ENCODE measurements around the gene ASTN1.
"Not testable (repeated sequence)": the region's sequence is repeated elsewhere in the genome, so short reads cannot be mapped to it uniquely, and the experiment has no call there.

The ASTN1 gene

DNA sequence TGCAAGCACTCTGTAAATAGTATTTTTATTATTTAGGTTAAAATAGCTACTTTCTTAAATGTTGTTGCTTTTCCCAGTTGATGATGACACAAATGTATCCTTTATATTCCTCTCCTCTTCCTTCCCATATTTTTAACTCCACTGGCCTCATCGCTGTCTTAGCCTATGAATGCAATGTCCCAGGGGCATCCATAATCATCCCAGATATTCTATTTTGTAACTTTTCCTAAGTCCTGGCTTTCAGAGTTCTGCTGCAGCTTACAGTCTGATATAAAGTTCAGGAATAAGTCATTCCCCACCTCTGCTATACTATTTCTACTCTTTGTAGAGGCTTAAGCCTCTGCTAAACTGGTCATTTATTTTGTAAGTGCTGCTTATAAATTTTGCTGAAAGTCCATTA lies 58.3 kb downstream of the ASTN1 start:
- no peak for DNase-seq (ENCODE audit: low spot score)

GRCh38 chr1:177103005-177103852 lies 61.3 kb downstream of the ASTN1 start:
- DNase-seq (ENCODE audit: low spot score), result no peak

DNA sequence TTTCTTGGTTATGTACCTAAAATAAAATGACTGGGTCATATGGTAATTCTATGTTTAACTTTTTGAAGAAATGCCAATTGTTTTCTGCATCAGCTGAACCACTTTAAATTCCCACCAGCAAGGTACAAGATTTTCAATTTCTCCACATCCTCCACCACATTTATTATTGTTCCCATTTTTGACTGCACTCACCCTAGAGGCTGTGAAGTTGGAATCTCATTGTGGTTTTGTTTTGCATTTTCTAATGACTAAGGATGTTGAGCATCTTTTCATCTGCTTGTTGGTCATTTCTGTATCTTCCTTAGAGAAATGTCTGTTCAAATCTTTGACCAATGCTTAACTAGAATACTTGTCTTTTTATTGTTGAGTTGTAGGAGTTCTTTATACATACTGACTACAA lies 72.5 kb downstream of the ASTN1 start:
- DNase-seq (ENCODE audit: low spot score), result no peak

DNA sequence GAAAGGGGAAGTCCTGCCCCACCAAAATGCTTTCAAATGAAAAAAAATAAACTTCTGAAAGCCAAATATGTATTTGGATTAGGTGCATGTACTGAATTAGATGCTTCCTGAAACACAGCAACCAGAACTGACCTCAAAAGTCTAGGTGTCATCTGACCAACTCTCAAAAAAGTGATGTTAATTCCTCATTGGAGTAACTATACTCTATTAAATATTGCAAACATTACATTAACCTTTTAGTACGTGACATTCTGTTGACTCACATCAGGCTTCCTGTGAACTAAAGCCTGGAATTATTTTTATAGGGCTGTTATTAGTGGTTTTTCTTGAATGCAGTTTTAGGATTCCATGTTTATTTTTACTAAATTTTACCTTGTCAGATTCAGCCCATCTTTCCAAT lies 73.5 kb downstream of the ASTN1 start:
- no peak for DNase-seq (ENCODE audit: low spot score)

GRCh38 chr1:177088966-177089365 lies 75.5 kb downstream of the ASTN1 start:
- DNase-seq (ENCODE audit: low spot score), result no peak

DNA sequence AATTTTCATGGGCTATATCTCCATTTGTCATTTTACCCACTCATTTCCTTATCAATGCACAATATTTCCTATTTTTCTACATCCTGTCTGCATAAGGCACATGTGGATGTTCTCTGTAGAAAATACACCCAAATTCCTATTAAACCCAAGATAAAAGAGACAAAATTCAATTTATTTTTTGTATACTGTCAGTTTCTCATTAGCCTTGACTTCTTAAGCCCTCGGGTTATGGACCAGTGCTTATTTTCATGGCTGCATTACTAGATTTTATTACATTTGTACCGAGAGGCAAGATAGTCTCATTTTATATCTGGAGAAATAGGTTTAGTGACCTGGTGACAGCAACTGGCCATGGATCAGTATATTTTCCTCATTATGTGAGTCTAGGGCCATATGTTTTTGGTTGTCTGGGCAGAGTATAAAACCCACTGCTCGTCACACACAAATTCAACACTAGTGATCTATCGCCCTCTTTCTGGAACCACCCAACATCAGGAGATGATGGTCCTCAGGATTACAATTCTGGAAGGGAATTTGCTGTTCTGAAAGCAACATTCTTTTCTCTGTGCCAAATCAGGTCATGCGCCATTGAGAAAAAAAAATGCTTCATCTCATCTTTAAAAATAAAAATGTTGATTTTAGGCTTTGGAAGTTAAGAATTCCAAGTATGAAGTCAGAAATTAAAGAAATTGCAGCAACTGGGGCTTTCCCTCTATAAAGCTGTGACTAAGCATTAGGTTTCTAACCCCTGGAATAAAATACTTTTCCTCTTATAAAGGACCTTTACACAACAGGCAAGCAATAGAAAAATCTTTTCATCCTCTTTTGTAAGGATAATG lies 81.4 kb downstream of the ASTN1 start:
- DNase-seq (ENCODE audit: low spot score), result no peak

- no peak for DNase-seq (ENCODE audit: low spot score)
Observed at GRCh38 chr1:177080564-177080963, 83.9 kb downstream of the ASTN1 start.

DNA sequence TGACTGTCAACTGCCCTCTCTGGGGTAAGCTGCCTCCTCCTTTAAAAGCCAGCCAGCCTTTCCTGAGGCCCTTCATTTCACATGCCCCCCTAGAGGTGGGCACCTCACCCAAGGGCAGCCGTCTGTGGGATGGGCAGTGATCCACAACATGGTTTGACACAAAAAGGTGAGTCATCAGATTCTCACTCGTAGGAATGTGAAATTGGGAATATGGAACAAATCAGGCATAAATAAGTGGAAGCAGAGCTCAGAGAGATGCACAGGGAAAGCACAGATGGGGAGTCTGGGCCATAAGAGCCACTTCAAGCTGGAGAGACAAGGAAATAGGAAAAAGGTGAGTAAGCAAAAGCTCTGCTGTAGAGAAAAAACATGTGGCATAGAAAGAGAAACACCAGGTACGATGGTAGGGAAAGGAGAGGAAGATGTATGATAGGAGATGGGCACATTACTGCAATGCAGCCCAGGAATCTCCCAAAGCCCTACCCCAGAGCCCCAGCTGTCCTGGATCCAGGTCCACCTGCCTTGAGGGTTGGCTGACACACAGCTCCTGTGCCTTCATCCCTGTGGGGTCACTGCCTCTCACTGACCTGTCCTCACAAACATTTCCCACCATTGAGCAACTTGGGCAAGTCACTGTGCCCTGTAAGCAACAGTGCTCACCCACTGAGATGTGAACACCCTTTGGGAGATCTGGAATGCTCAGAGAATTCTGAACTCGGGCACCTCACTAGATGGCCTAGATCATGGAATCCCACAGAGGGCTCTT lies 86.6 kb downstream of the ASTN1 start:
- DNase-seq (ENCODE audit: low spot score), result no peak

DNA sequence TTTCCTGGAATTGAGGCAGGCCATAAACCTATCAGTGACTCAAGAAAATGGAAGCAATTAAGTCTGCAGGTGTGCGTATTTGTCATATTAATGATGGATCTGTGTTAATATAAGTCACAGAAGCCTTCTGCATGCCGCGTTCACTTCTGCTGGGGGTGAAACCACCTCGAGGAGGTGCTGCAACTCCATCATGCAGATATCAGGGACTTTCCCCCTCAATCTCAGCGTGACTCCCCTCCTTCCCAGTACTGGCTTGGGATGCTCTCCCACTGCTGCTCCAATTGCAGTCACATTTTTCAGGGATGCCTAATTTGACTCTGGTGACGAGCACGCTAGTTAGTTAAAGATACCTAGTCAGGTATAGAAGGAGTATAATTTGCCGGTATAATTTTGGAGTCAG lies 87.5 kb downstream of the ASTN1 start:
- no peak for DNase-seq (ENCODE audit: low spot score)

DNA sequence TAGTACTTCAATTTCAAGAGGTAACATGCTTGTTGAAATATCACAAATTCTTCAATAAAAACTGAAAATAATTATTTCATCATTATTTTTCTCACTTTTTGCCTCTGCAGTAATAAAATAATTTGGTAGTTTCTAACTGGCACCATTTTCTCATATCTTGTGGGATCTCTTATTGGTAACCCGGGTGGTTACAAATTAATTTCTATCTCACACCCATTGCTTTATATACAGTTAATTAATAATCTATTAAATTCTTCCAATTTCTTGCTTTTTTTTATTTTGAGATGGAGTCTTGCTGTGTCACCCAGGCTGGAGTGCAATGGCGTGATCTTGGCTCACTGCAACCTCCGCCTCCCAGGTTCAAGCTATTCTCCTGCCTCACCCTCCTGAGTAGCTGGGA lies 89.7 kb downstream of the ASTN1 start:
- not testable (repeated sequence) for DNase-seq (ENCODE audit: low spot score)

GRCh38 chr1:177069490-177069889 lies 95.0 kb downstream of the ASTN1 start:
- DNase-seq (ENCODE audit: low spot score), result no peak

DNA sequence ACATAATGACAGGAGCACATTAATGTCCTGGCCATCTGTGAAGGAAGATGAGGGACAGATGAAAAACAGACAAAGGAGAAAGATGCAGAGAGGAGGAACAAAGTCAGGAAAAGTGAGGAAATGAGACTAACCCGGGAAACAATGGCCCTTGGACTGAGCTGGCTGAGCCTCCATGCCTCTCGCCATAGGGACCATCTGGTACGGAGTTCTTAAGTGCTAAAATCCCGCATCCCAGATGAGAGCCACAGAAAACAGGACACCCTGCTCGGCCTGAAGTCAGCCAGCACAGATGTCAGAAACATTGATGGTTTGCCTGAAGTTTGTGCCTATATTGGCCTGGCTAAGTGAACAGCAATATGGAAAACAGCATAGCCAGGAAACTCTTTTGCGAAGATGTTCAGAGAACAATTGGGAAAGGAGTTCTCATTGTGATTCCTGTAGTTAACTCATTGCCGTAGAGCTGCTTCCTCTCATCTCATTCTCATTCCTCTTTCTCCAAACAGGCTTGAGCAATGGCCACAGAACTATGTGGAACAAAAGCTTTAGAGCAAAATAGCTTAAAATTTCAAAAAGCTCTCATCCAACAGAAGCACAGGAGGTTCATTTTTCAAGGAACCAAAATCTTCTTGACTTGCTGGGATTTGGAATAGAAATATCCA lies 96.6 kb downstream of the ASTN1 start:
- DNase-seq (ENCODE audit: low spot score), result no peak

DNA sequence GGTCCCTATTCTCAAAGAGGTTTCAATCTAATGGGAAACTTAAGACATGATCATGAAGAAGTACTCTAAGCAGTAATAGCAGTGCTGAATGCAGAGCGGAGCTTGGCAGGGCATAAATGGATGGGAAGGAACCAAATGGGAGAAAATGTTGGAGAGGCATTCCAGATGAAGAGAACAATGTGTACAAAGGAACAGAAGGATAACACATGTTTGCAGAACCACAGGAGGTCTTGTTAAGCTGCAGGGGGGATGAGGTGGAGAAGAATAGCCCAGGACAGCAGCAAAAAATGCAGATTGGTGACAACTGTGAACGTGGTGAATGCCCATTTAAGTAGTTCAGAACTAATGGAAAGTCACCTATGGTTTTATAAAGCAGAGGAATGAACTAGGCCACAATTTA lies 99.1 kb downstream of the ASTN1 start:
- DNase-seq (ENCODE audit: low spot score), result no peak

- no peak for DNase-seq (ENCODE audit: low spot score)
Observed at GRCh38 chr1:177063648-177064047, 100.9 kb downstream of the ASTN1 start.

DNA sequence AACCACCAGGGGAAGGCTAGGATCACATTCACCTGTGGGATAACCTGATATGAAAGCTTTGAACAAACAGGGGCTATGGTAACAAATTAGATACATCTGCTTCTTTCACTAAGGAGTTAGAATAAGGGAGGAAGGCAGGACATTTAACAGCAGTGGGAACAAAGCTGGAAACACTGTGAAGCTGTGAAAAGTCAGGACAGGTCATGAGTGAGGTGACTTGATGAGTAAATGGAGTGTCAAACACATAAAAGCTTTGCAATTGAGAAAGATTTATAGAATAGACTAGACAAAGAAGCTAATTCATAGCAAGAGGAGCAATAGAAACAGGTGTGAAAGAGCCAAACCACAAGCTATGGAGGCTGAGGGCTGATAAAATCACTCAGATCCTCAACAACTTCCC lies 110.0 kb downstream of the ASTN1 start:
- no peak for DNase-seq (ENCODE audit: low spot score)

- peak; percentile 7 for DNase-seq (ENCODE audit: low spot score)
Observed at GRCh38 chr1:177053648-177054047, 110.9 kb downstream of the ASTN1 start.

- DNase-seq (ENCODE audit: low spot score), result no peak
Observed at GRCh38 chr1:177048314-177049069, 116.0 kb downstream of the ASTN1 start.

- no peak for DNase-seq (ENCODE audit: low spot score)
Observed at GRCh38 chr1:177045151-177045550, 119.4 kb downstream of the ASTN1 start.

- DNase-seq (ENCODE audit: low spot score), result no peak
Observed at GRCh38 chr1:177044390-177044789, 120.1 kb downstream of the ASTN1 start.

- DNase-seq (ENCODE audit: low spot score), result no peak
Observed at GRCh38 chr1:177043597-177043996, 120.9 kb downstream of the ASTN1 start.

DNA sequence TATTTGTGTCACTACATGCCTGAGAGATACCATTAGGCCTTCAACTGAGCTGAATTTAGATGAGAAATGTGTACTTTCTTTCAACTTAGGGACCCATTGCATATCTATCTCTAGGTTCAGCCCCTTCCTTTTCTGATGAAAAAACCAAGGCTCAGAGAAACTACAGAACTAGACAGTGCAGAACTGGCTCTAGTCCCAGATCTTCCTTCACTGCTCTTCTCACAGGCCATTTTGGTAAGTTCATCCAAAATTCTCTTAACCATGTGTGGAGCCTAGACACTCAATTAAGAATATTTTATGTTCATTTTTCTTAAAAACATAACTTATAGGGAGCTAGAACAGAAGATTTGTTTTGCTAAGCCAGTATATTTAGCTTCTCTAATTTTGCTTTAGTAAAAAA lies 128.9 kb downstream of the ASTN1 start:
- no peak for DNase-seq (ENCODE audit: low spot score)

All from NAMALWA (cell line).